Karpas-422 (cell line): Measurements from ENCODE around the gene SAMD4B. TPM values are rescaled to one million over a fixed set of nuclear protein-coding genes. Genes with fewer than 3 reads are reported as not detected.

Experiments used
- DNase-seq: peaks from one replicate; pipeline ENCODE4 v3.0.0-alpha.2; 2015
- H2AFZ ChIP-seq: fragments of 200-600 bp; sonication (generic); 2 replicates; pipeline ENCODE4 v1.6.1; 2014; ENCODE audit warnings: antibody characterized with exemption, low read length, mixed read lengths
- H3K27ac ChIP-seq: fragments of 200-600 bp; sonication (generic); 2 replicates; pipeline ENCODE4 v1.5.1; 2014; ENCODE audit warnings: mild to moderate bottlenecking, low read length, moderate library complexity
- H3K27me3 ChIP-seq: fragments of 200-600 bp; sonication (generic); 2 replicates; pipeline ENCODE4 v1.6.1; 2014; ENCODE audit warnings: low read length, mixed read lengths
- H3K36me3 ChIP-seq: fragments of 200-600 bp; sonication (generic); 2 replicates; pipeline ENCODE4 v1.6.1; 2014; ENCODE audit warnings: low read length, mixed read lengths; ENCODE audit not compliant: insufficient read depth
- H3K4me1 ChIP-seq: fragments of 200-600 bp; sonication (generic); 2 replicates; pipeline ENCODE4 v1.6.1; 2014; ENCODE audit warnings: mild to moderate bottlenecking, low read length, mixed read lengths
- H3K4me2 ChIP-seq: fragments of 200-600 bp; sonication (generic); 2 replicates; pipeline ENCODE4 v1.6.1; 2014; ENCODE audit warnings: low read length, low read depth, mild to moderate bottlenecking; ENCODE audit not compliant: poor library complexity, severe bottlenecking
- H3K4me3 ChIP-seq: fragments of 200-600 bp; sonication (generic); 2 replicates; pipeline ENCODE4 v1.5.1; 2014; ENCODE audit warnings: mild to moderate bottlenecking, antibody characterized with exemption, low read length, mixed read lengths
- H3K79me2 ChIP-seq: fragments of 200-600 bp; sonication (generic); 2 replicates; pipeline ENCODE4 v1.6.1; 2014; ENCODE audit warnings: mild to moderate bottlenecking, low read length, mixed read lengths
- H3K9ac ChIP-seq: fragments of 200-600 bp; sonication (generic); 2 replicates; pipeline ENCODE4 v1.6.0; 2014; ENCODE audit warnings: low read length
- H3K9me2 ChIP-seq: fragments of 200-600 bp; sonication (generic), shearing (Covaris generic); replicated peaks from 2 replicates; pipeline ENCODE4 v1.6.0; 2014; ENCODE audit warnings: mild to moderate bottlenecking, low read length, moderate library complexity; ENCODE audit not compliant: insufficient read depth
- H3K9me3 ChIP-seq: fragments of 300-700, 200-600 bp; sonication (generic); 2 replicates; pipeline ENCODE4 v1.6.1; 2014; ENCODE audit warnings: low read length, mixed read lengths
- H4K20me1 ChIP-seq: fragments of 200-600 bp; sonication (generic); 2 replicates; pipeline ENCODE4 v1.6.1; 2014; ENCODE audit warnings: mild to moderate bottlenecking, antibody characterized with exemption, low read length, low read depth; ENCODE audit not compliant: insufficient read depth
- total RNA-seq: library from RNA; depleted of rRNA; stranded (reverse); fragments of >200 nt; shearing (Covaris generic); gene quantifications from 2 replicates; pipeline ENCODE4 v1.2.3, GENCODE V29; 2014; ENCODE audit warnings: low replicate concordance

Gene SAMD4B
- total RNA-seq, 1 experiment from 2014 or later, result 50.9 TPM

DNA sequence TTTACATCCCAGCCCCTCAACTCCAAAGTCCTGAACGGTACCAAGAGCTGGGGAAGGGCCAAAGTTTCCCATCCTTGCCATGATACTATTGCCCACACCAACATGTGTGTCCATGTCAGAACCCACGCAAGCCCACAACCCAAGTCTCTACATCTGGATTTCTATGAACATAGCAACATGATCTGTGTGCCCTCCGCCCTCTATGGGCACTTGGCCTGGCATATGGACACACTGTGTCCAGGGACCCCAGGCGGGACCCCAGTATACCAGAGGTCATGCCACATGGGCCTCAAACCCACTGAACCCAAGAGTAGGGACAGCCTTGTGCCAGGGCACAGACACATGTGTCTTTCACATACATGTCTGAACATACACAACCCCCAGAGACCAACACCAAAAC lies 23.5 kb upstream of the SAMD4B start:
- DNase-seq, result no peak
- Histone ChIP-seq H3K9me2 (no peaks in the 10 kb centered on the region), H4K20me1 (no peaks in the 10 kb centered on the region), H3K9ac (no peak overlapping the region), H2AFZ (no peak overlapping the region), H3K27me3 (no peaks in the 10 kb centered on the region), H3K4me3 (no peak overlapping the region), H3K4me1 (no peaks in the 10 kb centered on the region), H3K4me2 (no peak overlapping the region), H3K9me3 (no peaks in the 10 kb centered on the region), H3K79me2 (no peaks in the 10 kb centered on the region), H3K27ac (no peak overlapping the region), H3K36me3 (no peaks in the 10 kb centered on the region)

DNA sequence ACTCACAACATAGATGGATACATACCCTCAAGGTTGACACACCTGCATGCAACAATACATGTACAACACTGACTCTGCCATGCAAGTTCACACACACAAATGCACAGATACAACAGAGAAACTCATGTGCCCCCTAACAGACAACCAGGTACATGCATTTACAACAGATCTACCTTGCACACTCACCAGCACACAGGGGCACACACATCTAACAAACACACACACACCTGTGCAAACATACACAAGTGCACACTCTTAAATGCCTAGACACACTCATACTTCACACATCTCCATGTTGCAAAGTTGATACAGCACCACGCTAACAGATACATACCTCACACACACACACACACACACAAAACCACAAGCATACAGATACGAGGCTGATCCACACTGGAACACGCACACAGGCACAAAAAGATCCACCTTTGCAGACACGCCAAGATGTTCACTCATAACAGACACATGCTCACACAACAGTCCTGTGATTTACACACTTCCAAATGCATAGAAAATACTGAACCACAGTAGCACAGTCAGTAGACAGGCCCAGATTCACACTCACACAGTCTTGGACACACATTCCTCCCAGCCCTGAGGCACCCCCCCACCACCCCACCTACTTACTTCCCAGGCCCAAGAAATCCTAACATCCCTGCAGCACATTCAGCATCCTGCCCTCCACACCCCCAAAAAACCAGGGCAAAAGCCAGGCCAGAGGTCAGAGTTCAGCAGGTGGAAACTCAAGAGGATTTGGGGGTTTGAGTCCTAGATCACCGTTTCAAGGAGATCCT lies 22.9 kb upstream of the SAMD4B start:
- Histone ChIP-seq H3K36me3 (no peaks in the 10 kb centered on the region), H3K4me3 (no peak overlapping the region), H2AFZ (no peak overlapping the region), H3K79me2 (no peaks in the 10 kb centered on the region), H3K4me1 (no peaks in the 10 kb centered on the region), H3K9ac (no peak overlapping the region), H3K27ac (no peak overlapping the region), H3K9me3 (no peaks in the 10 kb centered on the region), H3K9me2 (no peaks in the 10 kb centered on the region), H3K27me3 (no peaks in the 10 kb centered on the region), H4K20me1 (no peaks in the 10 kb centered on the region), H3K4me2 (no peak overlapping the region)
- DNase-seq, result no peak

DNA sequence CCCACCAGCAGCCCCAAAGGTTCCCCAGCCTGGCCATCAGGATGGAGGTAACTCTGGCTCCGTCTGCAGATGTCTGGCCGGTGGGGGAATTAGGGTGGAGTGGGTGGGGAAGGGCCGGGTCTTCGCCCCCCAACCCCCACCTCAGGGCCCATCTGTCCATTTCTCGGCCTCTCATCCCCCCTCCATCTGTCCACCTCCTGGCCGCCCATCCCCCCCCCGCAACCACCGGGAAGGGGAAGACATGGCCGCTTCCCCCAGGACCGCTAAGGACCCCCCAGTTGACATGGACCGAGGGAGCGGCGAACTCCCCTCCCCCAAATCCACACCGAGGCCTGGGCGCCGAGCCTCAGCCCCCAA lies 22.4 kb upstream of the SAMD4B start:
- H3K27ac ChIP-seq, result no peak overlapping the region
- H3K9ac ChIP-seq, result no peak overlapping the region
- no peaks in the 10 kb centered on the region for H4K20me1 ChIP-seq
- H3K36me3 ChIP-seq, result no peaks in the 10 kb centered on the region
- no peaks in the 10 kb centered on the region for H3K79me2 ChIP-seq
- H3K27me3 ChIP-seq, result no peaks in the 10 kb centered on the region
- no peaks in the 10 kb centered on the region for H3K9me3 ChIP-seq
- H3K9me2 ChIP-seq, result no peaks in the 10 kb centered on the region
- no peaks in the 10 kb centered on the region for H3K4me1 ChIP-seq
- no peak for DNase-seq
- H2AFZ ChIP-seq, result no peak overlapping the region
- no peak overlapping the region for H3K4me3 ChIP-seq
- H3K4me2 ChIP-seq, result no peak overlapping the region

DNA sequence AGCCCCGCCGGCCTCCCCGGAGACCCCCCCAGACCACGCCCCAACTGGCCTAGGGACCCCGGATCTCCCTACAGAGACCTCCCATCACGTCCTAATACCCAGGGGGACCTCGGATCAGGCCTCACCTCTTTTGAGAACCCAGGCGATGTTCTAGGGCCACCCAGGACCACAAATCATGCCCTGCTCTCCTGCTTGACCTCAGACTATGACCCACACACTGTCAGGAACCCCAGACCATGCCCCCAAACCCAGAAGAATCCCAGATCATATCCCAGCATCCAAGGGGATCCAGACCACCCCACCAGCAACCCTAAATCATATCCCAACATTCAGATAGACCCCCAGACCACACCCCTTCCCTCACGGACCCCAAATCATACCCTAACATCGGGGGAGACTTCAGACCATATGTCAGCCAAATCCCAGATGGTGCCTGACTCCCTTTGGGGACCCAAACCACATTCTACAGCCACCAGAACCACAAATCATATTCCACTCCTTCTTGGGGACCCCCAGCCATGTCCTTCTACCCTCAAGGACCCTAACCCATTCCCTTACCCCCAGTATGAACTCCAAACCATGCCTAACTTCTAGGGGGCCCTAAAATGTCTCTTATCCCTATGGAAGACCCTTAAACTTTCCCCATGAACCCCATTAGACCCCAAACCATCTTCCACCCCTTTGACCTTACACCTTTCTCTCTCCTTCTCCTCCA lies 20.9 kb upstream of the SAMD4B start:
- H3K27ac ChIP-seq, result no peak overlapping the region
- no peaks in the 10 kb centered on the region for H3K36me3 ChIP-seq
- H3K9me2 ChIP-seq, result no peaks in the 10 kb centered on the region
- H3K9ac ChIP-seq, result no peak overlapping the region
- no peak overlapping the region for H3K4me3 ChIP-seq
- H3K4me1 ChIP-seq, result no peaks in the 10 kb centered on the region
- no peak for DNase-seq
- no peaks in the 10 kb centered on the region for H4K20me1 ChIP-seq
- H3K79me2 ChIP-seq, result no peaks in the 10 kb centered on the region
- H2AFZ ChIP-seq, result no peak overlapping the region
- no peak overlapping the region for H3K4me2 ChIP-seq
- no peaks in the 10 kb centered on the region for H3K9me3 ChIP-seq
- H3K27me3 ChIP-seq, result no peaks in the 10 kb centered on the region

DNA sequence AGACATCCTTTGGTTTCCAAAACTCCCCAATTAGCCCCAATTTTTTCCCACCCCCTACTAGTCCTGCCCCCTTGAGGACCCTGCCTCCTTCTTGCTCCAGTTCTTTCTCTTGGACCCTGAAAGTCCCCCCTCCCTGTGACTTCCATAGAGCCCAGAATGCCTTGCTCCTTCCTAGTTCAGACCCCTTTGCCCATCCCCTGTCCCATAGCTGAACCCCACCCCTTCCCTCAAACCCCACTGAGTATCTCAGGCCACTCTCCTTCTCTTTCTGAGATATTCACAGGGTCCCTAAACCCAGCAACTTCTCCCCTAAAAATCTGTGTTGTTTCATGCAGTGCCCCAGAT lies 20.4 kb upstream of the SAMD4B start:
- DNase-seq, result no peak
- no peak overlapping the region for H3K9ac ChIP-seq
- no peaks in the 10 kb centered on the region for H3K4me1 ChIP-seq
- no peak overlapping the region for H2AFZ ChIP-seq
- no peaks in the 10 kb centered on the region for H3K9me3 ChIP-seq
- no peaks in the 10 kb centered on the region for H3K36me3 ChIP-seq
- no peak overlapping the region for H3K27ac ChIP-seq
- H3K4me3 ChIP-seq, result no peak overlapping the region
- no peaks in the 10 kb centered on the region for H4K20me1 ChIP-seq
- no peaks in the 10 kb centered on the region for H3K79me2 ChIP-seq
- H3K4me2 ChIP-seq, result no peak overlapping the region
- no peaks in the 10 kb centered on the region for H3K9me2 ChIP-seq
- H3K27me3 ChIP-seq, result no peaks in the 10 kb centered on the region

DNA sequence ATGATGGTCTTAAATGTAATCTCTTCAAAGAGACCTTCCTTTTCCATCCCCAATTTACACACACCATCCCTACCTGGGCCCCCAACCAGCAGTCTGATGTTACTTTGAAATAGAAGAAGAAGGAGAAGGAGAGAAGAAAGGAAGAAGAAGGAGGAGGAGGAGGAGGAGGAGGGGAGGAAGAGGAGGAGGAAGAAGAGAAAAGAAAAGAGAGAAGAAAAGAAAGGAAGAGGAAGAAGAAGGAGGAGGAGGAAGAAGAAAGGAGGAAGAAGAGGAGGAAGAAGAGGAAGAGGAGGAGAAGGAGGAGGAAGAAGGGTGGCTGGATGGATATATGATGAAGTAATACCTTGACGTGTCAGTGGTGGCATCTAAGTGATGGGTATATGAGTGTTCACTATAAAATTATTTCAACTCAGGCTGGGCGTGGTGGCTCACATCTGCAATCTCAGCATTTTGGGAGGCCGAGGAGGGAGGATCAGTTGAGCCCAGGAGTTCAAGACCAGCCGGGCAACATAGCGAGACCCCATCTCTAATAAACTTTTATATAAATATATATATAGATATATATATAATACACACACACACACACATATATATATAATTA lies 17.9 kb upstream of the SAMD4B start:
- no peak overlapping the region for H3K4me2 ChIP-seq
- H3K27ac ChIP-seq, result no peak overlapping the region
- no peak overlapping the region for H3K9ac ChIP-seq
- H3K27me3 ChIP-seq, result no peaks in the 10 kb centered on the region
- H3K9me3 ChIP-seq, result no peaks in the 10 kb centered on the region
- H3K4me1 ChIP-seq, result no peaks in the 10 kb centered on the region
- DNase-seq, result no peak
- H2AFZ ChIP-seq, result no peak overlapping the region
- no peaks in the 10 kb centered on the region for H3K9me2 ChIP-seq
- no peaks in the 10 kb centered on the region for H3K36me3 ChIP-seq
- H3K79me2 ChIP-seq, result no peaks in the 10 kb centered on the region
- H3K4me3 ChIP-seq, result no peak overlapping the region
- no peaks in the 10 kb centered on the region for H4K20me1 ChIP-seq

DNA sequence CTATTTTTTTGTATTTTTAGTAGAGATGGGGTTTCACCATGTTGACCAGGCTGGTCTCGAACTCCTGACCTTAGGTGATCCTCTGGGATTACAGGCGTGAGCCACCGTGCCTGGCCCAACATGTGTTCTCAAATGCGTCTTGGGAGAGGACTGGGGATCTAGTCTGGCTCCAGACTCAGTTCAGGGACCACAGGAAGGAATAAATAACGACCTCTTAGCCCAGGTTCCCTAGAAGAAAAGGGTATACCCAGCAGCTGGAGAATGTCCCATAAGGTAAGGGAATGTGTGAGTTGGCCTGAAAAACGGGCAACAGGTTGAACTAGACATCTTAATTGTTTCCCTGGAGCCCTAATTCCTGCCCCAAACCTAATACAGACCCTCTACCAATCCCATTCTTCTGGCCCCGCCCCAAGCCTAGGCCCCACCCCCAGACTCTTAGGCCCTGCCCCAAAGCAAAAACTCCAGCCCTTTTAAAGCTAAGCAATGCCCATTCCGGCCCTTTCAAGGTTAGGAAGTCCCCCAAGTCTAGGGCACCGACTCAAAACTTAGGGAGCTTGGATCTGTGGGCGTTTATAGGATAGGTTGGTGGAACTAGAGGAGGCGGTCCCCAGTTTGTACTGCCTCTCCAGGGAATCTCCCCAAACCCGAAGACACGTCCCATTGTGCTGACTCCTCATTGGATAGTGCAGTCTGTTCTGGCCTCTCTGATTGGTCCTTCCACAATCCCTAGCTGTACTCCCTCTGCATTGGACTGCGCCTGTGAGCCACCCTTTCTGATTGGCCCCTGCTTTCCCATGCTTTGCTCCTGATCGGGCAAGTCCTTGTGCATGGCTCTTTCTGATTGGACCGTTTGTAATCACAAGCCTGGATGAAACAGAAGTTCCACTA lies 16.2 kb upstream of the SAMD4B start:
- H3K27ac ChIP-seq, result no peak overlapping the region
- H3K4me1 ChIP-seq, result no peaks in the 10 kb centered on the region
- H3K4me2 ChIP-seq, result no peak overlapping the region
- H3K27me3 ChIP-seq, result no peaks in the 10 kb centered on the region
- no peaks in the 10 kb centered on the region for H3K9me3 ChIP-seq
- H3K36me3 ChIP-seq, result no peaks in the 10 kb centered on the region
- no peak overlapping the region for H3K4me3 ChIP-seq
- H3K9me2 ChIP-seq, result no peaks in the 10 kb centered on the region
- DNase-seq, result peak; percentile 52
- no peak overlapping the region for H3K9ac ChIP-seq
- H2AFZ ChIP-seq, result no peak overlapping the region
- H3K79me2 ChIP-seq, result no peaks in the 10 kb centered on the region
- H4K20me1 ChIP-seq, result no peaks in the 10 kb centered on the region
